ENCODE measurements around the gene ITGB5. TPM values are rescaled to one million over a fixed set of nuclear protein-coding genes. Genes with fewer than 3 reads are reported as not detected.

ITGB5 gene
- polyA plus RNA-seq, 2 of the 4 experiments (the other 2 are of a cell fraction) = 201 to 260 TPM

- ATAC-seq = peak; percentile 72 to 81
- TF ChIP-seq GATA3 (IDR thresholded peaks at IDR 0.05; ENCODE audit: borderline replicate concordance) (peak; percentile 20; the same call in 1 of the 2 replicates), HOXA7 (CRISPR knock-in tag; IDR thresholded peaks at IDR 0.05) (no peak), PHF8 (IDR thresholded peaks at IDR 0.05; ENCODE audit: borderline replicate concordance, low read depth) (no peak), TFCP2L1 (CRISPR knock-in tag; IDR thresholded peaks at IDR 0.05) (no peak), FOSL2 (IDR thresholded peaks at IDR 0.05) (peak; percentile 43; the same call in 1 of the 2 replicates), FOSL2 (CRISPR knock-in tag; IDR thresholded peaks at IDR 0.05) (peak; percentile 68), JUNB (IDR thresholded peaks at IDR 0.05) (peak; percentile 50; the same call in 1 of the 2 replicates), EP300 (IDR thresholded peaks at IDR 0.05) (peak in 1 of 2 experiments; percentile 43; a peak in 1 of 5 replicates), HOXB5 (CRISPR knock-in tag; IDR thresholded peaks at IDR 0.05) (0 out of 2 replicates have a peak, but pooled peaks have one; percentile 20), EHF (CRISPR knock-in tag; IDR thresholded peaks at IDR 0.05) (0 out of 2 replicates have a peak, but pooled peaks have one; percentile 54), EHMT2 (IDR thresholded peaks at IDR 0.05; ENCODE audit: low read depth) (no peak), JUN (IDR thresholded peaks at IDR 0.05) (peak in 1 of 2 experiments; percentile 64; a peak in 1 of 5 replicates)
- Histone ChIP-seq H3K9me3 (peaks cover 15% of the 10 kb centered on the region; the same call in 2 of the 3 replicates), H3K4me2 (peak overlapping the region; percentile 61), H3K4me3 (no peak overlapping the region), H3K27ac (peak overlapping the region; percentile 83 to 88), H3K4me1 (peaks cover 69% of the 10 kb centered on the region)
- FAIRE-seq = no peak
- peak; percentile 56 to 83 for DNase-seq (ENCODE audit: low read depth in 1 of 2, low spot score in 1 of 2)
- ChIA-PET POLR2A (no interaction called here), CTCF (interaction anchor here (0.7 to 1.1 kb wide), 2 partner anchors 23 to 98 kb away, joined by 3 read pairs; no protein-coding TSS in a partner anchor)
- WGBS (ENCODE audit: missing lambda C conversion rate) = 51% methylated on average over 2 of the region's 7 CpGs
Observed at GRCh38 chr3:124859025-124859424, 28.1 kb downstream of the ITGB5 start.

DNA sequence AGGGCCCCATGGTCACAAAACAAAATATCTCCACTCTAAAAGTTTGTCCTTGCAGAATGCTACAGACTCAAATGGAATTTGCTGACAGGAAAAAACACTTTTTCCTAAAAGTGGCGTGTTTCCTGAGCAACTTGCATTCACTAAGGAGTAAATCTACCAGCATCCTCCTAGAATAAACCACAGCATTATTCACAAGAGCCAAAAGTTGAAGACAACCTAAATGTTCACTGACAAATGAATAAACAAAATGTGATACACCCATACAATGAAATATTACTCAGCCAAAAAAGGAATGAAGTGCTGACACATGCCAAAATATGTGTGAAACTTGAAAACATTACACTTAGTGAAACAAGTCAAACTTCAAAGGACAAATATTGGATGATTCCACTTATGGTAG lies 28.9 kb downstream of the ITGB5 start:
- Histone ChIP-seq H3K4me3 (no peak overlapping the region), H3K9me3 (peaks cover 15% of the 10 kb centered on the region; the same call in 2 of the 3 replicates), H3K27ac (peak overlapping the region; percentile 83 to 88), H3K4me1 (peaks cover 72% of the 10 kb centered on the region), H3K4me2 (peak overlapping the region; percentile 61)
- POLR2A ChIA-PET = interaction anchor here (0.6 kb wide), 1 partner anchor 21 kb away, joined by 3 read pairs; no protein-coding TSS in a partner anchor
- FAIRE-seq (no peak), ATAC-seq (no peak), DNase-seq (ENCODE audit: low read depth in 1 of 2, low spot score in 1 of 2) (no peak)
- peak; percentile 91 for TF ChIP-seq MAFK (IDR thresholded peaks at IDR 0.05; ENCODE audit: partially characterized antibody)
- TF ChIP-seq FOSL2 (IDR thresholded peaks at IDR 0.05) = no peak
- TF ChIP-seq FOSL2 (CRISPR knock-in tag; IDR thresholded peaks at IDR 0.05) = no peak
- no peak for TF ChIP-seq HOXA7 (CRISPR knock-in tag; IDR thresholded peaks at IDR 0.05)
- TF ChIP-seq SREBF2 (IDR thresholded peaks at IDR 0.05) = no peak
- TF ChIP-seq ZSCAN20 (CRISPR knock-in tag; IDR thresholded peaks at IDR 0.05) = no peak
- TF ChIP-seq ESRRA (IDR thresholded peaks at IDR 0.05; ENCODE audit: borderline replicate concordance, low read length) = no peak
- no peak for TF ChIP-seq RCOR1 (IDR thresholded peaks at IDR 0.05; ENCODE audit: low read depth, low read length)
- no peak for TF ChIP-seq BHLHE40 (IDR thresholded peaks at IDR 0.05; ENCODE audit: low read depth, low read length)
- CTCF ChIA-PET = interaction anchor here (1.1 to 1.6 kb wide), 3 partner anchors 14 to 97 kb away, joined by 3 to 6 read pairs (median 3); no protein-coding TSS in a partner anchor
- WGBS (ENCODE audit: missing lambda C conversion rate) = 88% methylated on average over 1 of the region's 1 CpG

DNA sequence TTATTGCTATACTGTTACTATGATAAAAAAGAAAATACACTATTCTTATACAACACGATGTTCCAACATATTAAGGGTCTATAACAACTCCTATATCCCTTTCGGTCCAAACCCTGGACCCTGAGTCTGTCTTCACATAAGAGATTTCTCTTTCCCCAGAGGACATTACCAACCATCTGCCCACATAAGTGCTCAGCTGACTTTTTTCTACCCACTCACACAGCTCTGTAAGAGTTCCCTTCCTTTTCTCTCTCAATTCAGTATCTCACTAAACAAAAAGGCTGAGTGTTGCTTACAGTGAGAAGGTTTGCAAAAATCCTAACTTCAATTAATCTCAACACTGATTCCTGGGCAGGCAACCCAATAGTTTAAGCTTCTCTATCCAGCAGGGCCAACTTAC lies 30.5 kb downstream of the ITGB5 start:
- no peak for FAIRE-seq
- TF ChIP-seq, protein P1, sequence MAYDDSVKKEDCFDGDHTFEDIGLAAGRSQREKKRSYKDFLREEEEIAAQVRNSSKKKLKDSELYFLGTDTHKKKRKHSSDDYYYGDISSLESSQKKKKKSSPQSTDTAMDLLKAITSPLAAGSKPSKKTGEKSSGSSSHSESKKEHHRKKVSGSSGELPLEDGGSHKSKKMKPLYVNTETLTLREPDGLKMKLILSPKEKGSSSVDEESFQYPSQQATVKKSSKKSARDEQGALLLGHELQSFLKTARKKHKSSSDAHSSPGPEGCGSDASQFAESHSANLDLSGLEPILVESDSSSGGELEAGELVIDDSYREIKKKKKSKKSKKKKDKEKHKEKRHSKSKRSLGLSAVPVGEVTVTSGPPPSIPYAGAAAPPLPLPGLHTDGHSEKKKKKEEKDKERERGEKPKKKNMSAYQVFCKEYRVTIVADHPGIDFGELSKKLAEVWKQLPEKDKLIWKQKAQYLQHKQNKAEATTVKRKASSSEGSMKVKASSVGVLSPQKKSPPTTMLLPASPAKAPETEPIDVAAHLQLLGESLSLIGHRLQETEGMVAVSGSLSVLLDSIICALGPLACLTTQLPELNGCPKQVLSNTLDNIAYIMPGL (CRISPR knock-in tag; IDR thresholded peaks at IDR 0.05; ENCODE audit: borderline replicate concordance) = no peak
- TF ChIP-seq SREBF2 (IDR thresholded peaks at IDR 0.05) (no peak), NFE2L2 (conservative IDR thresholded peaks at IDR 0.05; ENCODE audit: low read length) (no peak), E2F6 (IDR thresholded peaks at IDR 0.05; ENCODE audit: borderline replicate concordance, low read depth) (no peak), MYC (IDR thresholded peaks at IDR 0.05; ENCODE audit: borderline replicate concordance, low read length) (no peak), RCOR1 (IDR thresholded peaks at IDR 0.05; ENCODE audit: low read depth, low read length) (no peak), ESRRA (IDR thresholded peaks at IDR 0.05; ENCODE audit: borderline replicate concordance, low read length) (no peak), ZFP36 (IDR thresholded peaks at IDR 0.05; ENCODE audit: borderline replicate concordance, partially characterized antibody) (no peak), FOSL2 (IDR thresholded peaks at IDR 0.05) (no peak), FOSL2 (CRISPR knock-in tag; IDR thresholded peaks at IDR 0.05) (no peak), USF2 (IDR thresholded peaks at IDR 0.05) (no peak), HEYL (CRISPR knock-in tag; IDR thresholded peaks at IDR 0.05) (no peak), JUN (IDR thresholded peaks at IDR 0.05) (no peak)
- TF ChIP-seq, protein P2, sequence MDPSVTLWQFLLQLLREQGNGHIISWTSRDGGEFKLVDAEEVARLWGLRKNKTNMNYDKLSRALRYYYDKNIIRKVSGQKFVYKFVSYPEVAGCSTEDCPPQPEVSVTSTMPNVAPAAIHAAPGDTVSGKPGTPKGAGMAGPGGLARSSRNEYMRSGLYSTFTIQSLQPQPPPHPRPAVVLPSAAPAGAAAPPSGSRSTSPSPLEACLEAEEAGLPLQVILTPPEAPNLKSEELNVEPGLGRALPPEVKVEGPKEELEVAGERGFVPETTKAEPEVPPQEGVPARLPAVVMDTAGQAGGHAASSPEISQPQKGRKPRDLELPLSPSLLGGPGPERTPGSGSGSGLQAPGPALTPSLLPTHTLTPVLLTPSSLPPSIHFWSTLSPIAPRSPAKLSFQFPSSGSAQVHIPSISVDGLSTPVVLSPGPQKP (IDR thresholded peaks at IDR 0.05; ENCODE audit: low read depth, low read length) = no peak
- TF ChIP-seq, protein P3, sequence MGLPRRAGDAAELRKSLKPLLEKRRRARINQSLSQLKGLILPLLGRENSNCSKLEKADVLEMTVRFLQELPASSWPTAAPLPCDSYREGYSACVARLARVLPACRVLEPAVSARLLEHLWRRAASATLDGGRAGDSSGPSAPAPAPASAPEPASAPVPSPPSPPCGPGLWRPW (IDR thresholded peaks at IDR 0.05) = no peak
- Histone ChIP-seq H3K4me3 (no peak overlapping the region), H3K27ac (peak overlapping the region; percentile 11 to 88; a peak in 4 of 6 replicates), H3K4me2 (no peak overlapping the region), H3K9me3 (peaks cover 8% of the 10 kb centered on the region; the same call in 2 of the 3 replicates), H3K4me1 (peaks cover 69% of the 10 kb centered on the region)
- no peak for DNase-seq (ENCODE audit: low read depth in 1 of 2, low spot score in 1 of 2)
- ChIA-PET POLR2A (interaction anchor here (0.6 to 1.2 kb wide), 2 partner anchors 28 to 95 kb away, joined by 3 read pairs; no protein-coding TSS in a partner anchor), CTCF (interaction anchor here (0.6 to 1.6 kb wide), 7 partner anchors 16 to 96 kb away, joined by 3 to 6 read pairs (median 4); no protein-coding TSS in a partner anchor)
- ATAC-seq = no peak
- 94% methylated on average over 2 of the region's 2 CpGs for WGBS (ENCODE audit: missing lambda C conversion rate)
